GM19397 (cell line): Measurements from ENCODE around the gene TMEFF2.
A peak's percentile ranks its signal among the peaks of the same experiment; 100 is the strongest.
"Not testable (repeated sequence)": the region's sequence is repeated elsewhere in the genome, so short reads cannot be mapped to it uniquely, and the experiment has no call there.

Experiments used
- ATAC-seq: cut with Tn5 transposase; IDR thresholded peaks from one replicate; pipeline ENCODE4 v1.9.1; 2021; ENCODE audit warnings: mild to moderate bottlenecking, moderate library complexity; ENCODE audit not compliant: unreplicated experiment

Gene TMEFF2

GRCh38 chr2:191941376-191941929 is 253.3 kb downstream of the TMEFF2 start:
- ATAC-seq = no peak

- ATAC-seq = no peak
Measured at GRCh38 chr2:191938779-191939178, 256.0 kb downstream of the TMEFF2 start.

- no peak for ATAC-seq
Measured at GRCh38 chr2:191936882-191937405, 257.8 kb downstream of the TMEFF2 start.

GRCh38 chr2:191935247-191935646 is 259.5 kb downstream of the TMEFF2 start:
- no peak for ATAC-seq

GRCh38 chr2:191933307-191934105 is 261.2 kb downstream of the TMEFF2 start:
- ATAC-seq = peak; percentile 93

GRCh38 chr2:191932286-191932685 is 262.4 kb downstream of the TMEFF2 start:
- ATAC-seq = no peak

GRCh38 chr2:191931329-191931728 is 263.4 kb downstream of the TMEFF2 start:
- no peak for ATAC-seq

- ATAC-seq = no peak
Measured at GRCh38 chr2:191930205-191930604, 264.5 kb downstream of the TMEFF2 start.

GRCh38 chr2:191929288-191929687 is 265.4 kb downstream of the TMEFF2 start:
- no peak for ATAC-seq

- ATAC-seq = no peak
Measured at GRCh38 chr2:191927991-191928390, 266.7 kb downstream of the TMEFF2 start.

GRCh38 chr2:191927319-191927867 is 267.3 kb downstream of the TMEFF2 start:
- ATAC-seq = no peak

- no peak for ATAC-seq
Measured at GRCh38 chr2:191926671-191927070, 268.1 kb downstream of the TMEFF2 start.

- no peak for ATAC-seq
Measured at GRCh38 chr2:191923652-191923997, 271.1 kb downstream of the TMEFF2 start.

- ATAC-seq = peak; percentile 91
Measured at GRCh38 chr2:191922736-191923651, 271.7 kb downstream of the TMEFF2 start.

GRCh38 chr2:191921650-191922049 is 273.1 kb downstream of the TMEFF2 start:
- not testable (repeated sequence) for ATAC-seq

- ATAC-seq = no peak
Measured at GRCh38 chr2:191920502-191920901, 274.2 kb downstream of the TMEFF2 start.

- no peak for ATAC-seq
Measured at GRCh38 chr2:191917967-191918651, 276.6 kb downstream of the TMEFF2 start.

- no peak for ATAC-seq
Measured at GRCh38 chr2:191917430-191917881, 277.3 kb downstream of the TMEFF2 start.

GRCh38 chr2:191916826-191917225 is 277.9 kb downstream of the TMEFF2 start:
- ATAC-seq = no peak

GRCh38 chr2:191915750-191916149 is 279.0 kb downstream of the TMEFF2 start:
- no peak for ATAC-seq
